HUES48 (cell line): ENCODE data around the gene CA12.

Experiments
- H3K27ac ChIP-seq: one replicate; pipeline ENCODE4 v1.7.0; 2013; ENCODE audit warnings: low read depth, low read length, inconsistent platforms
- H3K27me3 ChIP-seq: 2 replicates; pipeline ENCODE4 v1.6.1; 2013; ENCODE audit warnings: mild to moderate bottlenecking, low read length; ENCODE audit not compliant: control insufficient read depth, insufficient read depth
- H3K36me3 ChIP-seq: 2 replicates; pipeline ENCODE4 v1.6.1; 2013; ENCODE audit warnings: low read length; ENCODE audit not compliant: control insufficient read depth, insufficient read depth
- H3K4me1 ChIP-seq: 2 replicates; pipeline ENCODE4 v1.6.1; 2013; ENCODE audit warnings: mild to moderate bottlenecking, low read length; ENCODE audit not compliant: control insufficient read depth, insufficient read depth
- H3K4me3 ChIP-seq: 2 replicates; pipeline ENCODE4 v1.5.1; 2013; ENCODE audit warnings: mild to moderate bottlenecking, low read depth, low read length
- H3K9ac ChIP-seq: 2 replicates; pipeline ENCODE4 v1.6.1; 2013; ENCODE audit warnings: mild to moderate bottlenecking, low read depth, low read length, moderate library complexity
- H3K9me3 ChIP-seq: 2 replicates; pipeline ENCODE4 v1.6.1; 2013; ENCODE audit warnings: low read length; ENCODE audit not compliant: control insufficient read depth, insufficient read depth

The CA12 gene

GRCh38 chr15:63387748-63388493 is 6.3 kb upstream of the CA12 start:
- Histone ChIP-seq H3K27me3 (peaks cover 11% of the 10 kb centered on the region), H3K4me3 (no peak overlapping the region), H3K9me3 (no peaks in the 10 kb centered on the region), H3K9ac (no peak overlapping the region), H3K27ac (no peak overlapping the region), H3K4me1 (no peaks in the 10 kb centered on the region), H3K36me3 (no peaks in the 10 kb centered on the region)

GRCh38 chr15:63385911-63386531 is 4.4 kb upstream of the CA12 start:
- Histone ChIP-seq H3K9ac (no peak overlapping the region), H3K9me3 (no peaks in the 10 kb centered on the region), H3K27me3 (peaks cover 30% of the 10 kb centered on the region), H3K4me3 (no peak overlapping the region), H3K27ac (no peak overlapping the region), H3K36me3 (no peaks in the 10 kb centered on the region), H3K4me1 (peaks cover 1% of the 10 kb centered on the region; the same call in 1 of the 2 replicates)

- peaks cover 41% of the 10 kb centered on the region for H3K27me3 ChIP-seq
- no peak overlapping the region for H3K4me3 ChIP-seq
- no peak overlapping the region for H3K27ac ChIP-seq
- no peaks in the 10 kb centered on the region for H3K9me3 ChIP-seq
- H3K9ac ChIP-seq: no peak overlapping the region
- H3K36me3 ChIP-seq: no peaks in the 10 kb centered on the region
- H3K4me1 ChIP-seq: peaks cover 13% of the 10 kb centered on the region
These were observed 3.3 kb upstream of the CA12 start for GRCh38 chr15:63384906-63385305.

- no peaks in the 10 kb centered on the region for H3K36me3 ChIP-seq
- H3K27me3 ChIP-seq: peaks cover 41% of the 10 kb centered on the region
These were observed 1.5 kb upstream of the CA12 start for GRCh38 chr15:63382966-63383710.

GRCh38 chr15:63380808-63381282 is 801 bp downstream of the CA12 start:
- Histone ChIP-seq H3K27me3 (peaks cover 41% of the 10 kb centered on the region), H3K9me3 (no peaks in the 10 kb centered on the region), H3K4me3 (peak overlapping the region; percentile 74), H3K4me1 (peaks cover 20% of the 10 kb centered on the region), H3K36me3 (no peaks in the 10 kb centered on the region), H3K27ac (peak overlapping the region; percentile 11), H3K9ac (no peak overlapping the region)

More at GRCh38 chr15:63382966-63383710, 1.5 kb upstream of the CA12 start:
- peaks cover 17% of the 10 kb centered on the region for H3K4me1 ChIP-seq
- no peak overlapping the region for H3K4me3 ChIP-seq
- H3K27ac ChIP-seq: no peak overlapping the region
- H3K9ac ChIP-seq: no peak overlapping the region
- no peaks in the 10 kb centered on the region for H3K9me3 ChIP-seq

- Histone ChIP-seq H3K27me3 (peaks cover 41% of the 10 kb centered on the region), H3K27ac (no peak overlapping the region), H3K36me3 (no peaks in the 10 kb centered on the region), H3K9me3 (no peaks in the 10 kb centered on the region), H3K9ac (no peak overlapping the region), H3K4me1 (peaks cover 20% of the 10 kb centered on the region), H3K4me3 (no peak overlapping the region)
These were observed 1.4 kb downstream of the CA12 start for GRCh38 chr15:63380151-63380807.

- Histone ChIP-seq H3K4me3 (no peak overlapping the region), H3K4me1 (peaks cover 20% of the 10 kb centered on the region)
These were observed 2.0 kb downstream of the CA12 start for GRCh38 chr15:63379492-63380150.

GRCh38 chr15:63378946-63379345 is 2.7 kb downstream of the CA12 start:
- Histone ChIP-seq H3K9me3 (no peaks in the 10 kb centered on the region), H3K27ac (no peak overlapping the region), H3K27me3 (peaks cover 38% of the 10 kb centered on the region), H3K4me1 (peaks cover 20% of the 10 kb centered on the region), H3K4me3 (no peak overlapping the region), H3K36me3 (no peaks in the 10 kb centered on the region), H3K9ac (no peak overlapping the region)

More at GRCh38 chr15:63379492-63380150, 2.0 kb downstream of the CA12 start:
- H3K27ac ChIP-seq: no peak overlapping the region
- no peak overlapping the region for H3K9ac ChIP-seq
- H3K9me3 ChIP-seq: no peaks in the 10 kb centered on the region
- H3K36me3 ChIP-seq: no peaks in the 10 kb centered on the region
- peaks cover 41% of the 10 kb centered on the region for H3K27me3 ChIP-seq

DNA sequence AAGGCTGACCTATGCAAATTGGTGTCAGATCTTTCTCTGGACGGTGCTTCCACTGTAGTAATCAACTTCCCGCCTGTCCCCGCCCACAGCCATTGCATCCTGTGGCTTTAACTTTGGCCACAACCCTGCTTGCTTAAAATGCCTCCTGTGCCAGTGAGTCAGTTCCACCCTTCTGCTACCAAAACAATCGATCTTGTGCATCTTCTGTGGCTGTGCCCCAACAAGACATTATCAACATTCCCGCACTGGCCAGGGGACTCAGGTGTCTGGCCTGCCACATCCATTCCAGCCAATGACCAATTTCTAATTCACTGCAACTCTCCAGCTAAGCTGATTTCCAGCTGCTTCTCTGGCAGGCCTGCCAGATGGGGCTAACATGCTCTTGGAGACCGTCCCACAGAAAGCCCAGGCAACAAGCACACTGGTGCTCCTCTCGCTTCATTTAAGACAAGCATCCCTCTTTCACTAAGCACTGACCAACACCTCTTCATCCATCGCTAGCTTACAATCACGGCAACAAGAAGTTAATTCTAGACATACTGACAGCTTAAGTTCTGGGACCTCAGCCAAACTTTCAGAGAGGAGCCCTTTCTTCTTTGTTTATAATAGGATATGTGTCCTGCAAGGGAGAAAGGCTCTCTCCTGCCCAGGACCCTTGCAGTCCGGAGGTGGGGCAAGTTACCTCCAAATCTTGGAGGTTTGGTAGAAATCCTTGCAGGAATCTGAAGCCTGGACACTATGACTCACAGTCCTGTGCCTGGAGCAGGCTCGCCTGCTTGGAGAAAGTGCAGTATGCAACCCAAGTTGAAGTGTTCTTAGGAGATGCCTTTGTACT is 6.7 kb downstream of the CA12 start:
- peaks cover 11% of the 10 kb centered on the region for H3K4me1 ChIP-seq
- no peaks in the 10 kb centered on the region; the same call in 1 of the 2 replicates for H3K27me3 ChIP-seq
- no peak overlapping the region for H3K27ac ChIP-seq
- no peaks in the 10 kb centered on the region for H3K9me3 ChIP-seq
- no peak overlapping the region for H3K4me3 ChIP-seq
- no peaks in the 10 kb centered on the region for H3K36me3 ChIP-seq
- H3K9ac ChIP-seq: no peak overlapping the region
